GM06990 (cell line): ENCODE data around the gene NKAIN1.

Source experiments
- DNase-seq: peaks from one replicate; pipeline ENCODE4 v3.0.0-alpha.2; 2011; ENCODE audit not compliant: insufficient read length; ENCODE audit errors: extremely low read depth
- H3K27me3 ChIP-seq: replicated peaks from 2 replicates; pipeline ENCODE4 v1.6.0; 2011; ENCODE audit warnings: low read length; ENCODE audit not compliant: control insufficient read depth, insufficient read depth
- H3K36me3 ChIP-seq: 2 replicates; pipeline ENCODE4 v1.5.1; 2011; ENCODE audit warnings: low read length; ENCODE audit not compliant: control insufficient read depth, insufficient read depth
- H3K4me3 ChIP-seq: replicated peaks from 2 replicates; pipeline ENCODE4 v1.5.1; 2011; ENCODE audit warnings: low read depth, mild to moderate bottlenecking, control low read depth, low read length
- TF ChIP-seq, protein P1 (sequence below): IDR thresholded peaks from 2 replicates; pipeline ENCODE4 v1.5.1; 2011; ENCODE audit warnings: low read length, control low read depth, mild to moderate bottlenecking, inconsistent platforms; ENCODE audit not compliant: insufficient read depth, poor library complexity, severe bottlenecking

Gene NKAIN1

DNA sequence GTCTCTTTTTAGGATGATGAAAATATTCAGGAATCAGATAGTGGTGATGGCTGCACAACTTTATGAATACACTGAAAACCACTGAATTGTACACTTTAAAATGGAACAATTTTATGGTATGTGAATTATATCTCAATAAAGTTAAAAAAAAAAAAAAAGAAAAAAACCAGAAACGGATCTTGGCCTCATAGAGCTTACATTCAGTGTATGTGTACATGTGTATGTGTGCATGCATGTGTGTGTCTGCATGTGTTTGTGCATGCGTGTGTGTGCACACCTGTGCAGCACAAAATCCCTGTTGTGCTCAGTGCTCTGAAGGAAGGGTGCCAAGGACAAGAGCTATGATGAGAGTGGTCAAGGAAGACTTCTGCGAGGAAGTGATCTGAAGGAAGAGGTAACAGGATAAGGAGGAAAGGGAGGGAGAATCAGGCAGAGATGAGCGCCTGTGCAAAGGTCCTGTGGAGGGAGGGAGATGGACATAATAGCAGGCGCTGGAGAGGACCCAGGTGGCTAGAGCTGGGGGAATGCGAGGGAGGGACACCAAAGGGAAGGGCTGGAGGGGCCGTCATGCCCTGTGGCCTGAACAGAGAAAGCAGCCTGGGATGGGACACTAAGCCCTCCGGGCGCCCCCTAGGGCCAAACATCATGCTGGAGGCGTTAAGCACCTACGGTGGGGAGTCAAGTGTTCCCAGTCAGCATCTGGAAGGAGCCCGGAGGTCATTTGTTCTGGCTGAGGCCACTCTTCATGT is 25.2 kb downstream of the NKAIN1 start:
- TF ChIP-seq, protein P1, sequence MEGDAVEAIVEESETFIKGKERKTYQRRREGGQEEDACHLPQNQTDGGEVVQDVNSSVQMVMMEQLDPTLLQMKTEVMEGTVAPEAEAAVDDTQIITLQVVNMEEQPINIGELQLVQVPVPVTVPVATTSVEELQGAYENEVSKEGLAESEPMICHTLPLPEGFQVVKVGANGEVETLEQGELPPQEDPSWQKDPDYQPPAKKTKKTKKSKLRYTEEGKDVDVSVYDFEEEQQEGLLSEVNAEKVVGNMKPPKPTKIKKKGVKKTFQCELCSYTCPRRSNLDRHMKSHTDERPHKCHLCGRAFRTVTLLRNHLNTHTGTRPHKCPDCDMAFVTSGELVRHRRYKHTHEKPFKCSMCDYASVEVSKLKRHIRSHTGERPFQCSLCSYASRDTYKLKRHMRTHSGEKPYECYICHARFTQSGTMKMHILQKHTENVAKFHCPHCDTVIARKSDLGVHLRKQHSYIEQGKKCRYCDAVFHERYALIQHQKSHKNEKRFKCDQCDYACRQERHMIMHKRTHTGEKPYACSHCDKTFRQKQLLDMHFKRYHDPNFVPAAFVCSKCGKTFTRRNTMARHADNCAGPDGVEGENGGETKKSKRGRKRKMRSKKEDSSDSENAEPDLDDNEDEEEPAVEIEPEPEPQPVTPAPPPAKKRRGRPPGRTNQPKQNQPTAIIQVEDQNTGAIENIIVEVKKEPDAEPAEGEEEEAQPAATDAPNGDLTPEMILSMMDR = peak; percentile 35
- no peaks in the 10 kb centered on the region for H3K36me3 ChIP-seq
- no peaks in the 10 kb centered on the region; the same call in 1 of the 2 replicates for H3K27me3 ChIP-seq
- no peak for DNase-seq
- H3K4me3 ChIP-seq = no peak overlapping the region

DNA sequence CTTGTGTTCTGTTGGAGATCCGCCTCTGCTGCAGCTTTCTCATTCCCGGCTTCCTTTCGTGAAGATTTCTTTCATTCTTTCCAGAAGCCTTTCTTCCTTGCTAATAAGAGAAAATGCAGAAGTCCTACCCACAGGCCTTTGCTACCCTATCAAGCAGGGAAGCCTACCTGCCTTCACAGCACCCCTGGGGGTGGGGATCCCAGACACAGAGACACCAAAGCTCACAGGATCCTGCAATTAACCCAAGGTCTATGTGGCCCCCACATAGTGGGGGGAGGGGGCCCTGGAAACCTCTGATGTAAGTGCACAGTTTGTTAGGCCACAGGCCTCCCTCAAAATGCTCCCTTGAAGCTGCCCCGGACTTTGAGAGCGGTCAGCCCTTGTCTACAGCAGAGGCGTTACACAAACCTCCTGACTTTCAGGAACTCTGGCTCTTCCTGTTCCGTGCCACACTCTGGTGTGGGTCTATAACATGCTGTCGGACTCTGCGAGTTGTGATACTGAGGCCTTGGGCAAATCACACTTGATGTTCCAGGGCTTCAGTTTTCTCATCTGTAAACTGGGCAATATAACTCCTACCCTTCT is 31.2 kb downstream of the NKAIN1 start:
- Histone ChIP-seq H3K4me3 (no peak overlapping the region), H3K27me3 (no peaks in the 10 kb centered on the region; the same call in 1 of the 2 replicates), H3K36me3 (no peaks in the 10 kb centered on the region)
- TF ChIP-seq, protein P1 = no peak
- no peak for DNase-seq

DNA sequence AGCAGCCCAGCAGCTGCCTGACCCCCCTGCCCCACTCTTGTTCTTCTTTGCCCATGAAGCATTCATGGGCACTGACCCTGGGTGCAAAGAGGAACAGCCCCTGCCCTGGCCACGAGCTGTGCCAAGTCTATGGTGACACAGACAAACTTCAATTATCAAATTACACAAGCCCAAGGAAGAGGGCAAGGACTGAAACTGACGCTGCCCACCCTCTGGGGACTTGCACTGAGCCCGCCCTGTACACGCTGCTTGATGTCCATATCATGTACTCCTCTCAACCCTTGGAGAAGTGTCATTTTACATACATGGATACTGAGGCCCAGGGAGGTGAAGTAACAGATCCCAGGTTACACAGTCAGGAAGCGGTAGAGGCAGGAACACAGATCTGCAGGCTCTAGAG is 32.1 kb downstream of the NKAIN1 start:
- no peaks in the 10 kb centered on the region; the same call in 1 of the 2 replicates for H3K27me3 ChIP-seq
- TF ChIP-seq, protein P1 = no peak
- H3K36me3 ChIP-seq = no peaks in the 10 kb centered on the region
- no peak overlapping the region for H3K4me3 ChIP-seq
- no peak for DNase-seq

DNA sequence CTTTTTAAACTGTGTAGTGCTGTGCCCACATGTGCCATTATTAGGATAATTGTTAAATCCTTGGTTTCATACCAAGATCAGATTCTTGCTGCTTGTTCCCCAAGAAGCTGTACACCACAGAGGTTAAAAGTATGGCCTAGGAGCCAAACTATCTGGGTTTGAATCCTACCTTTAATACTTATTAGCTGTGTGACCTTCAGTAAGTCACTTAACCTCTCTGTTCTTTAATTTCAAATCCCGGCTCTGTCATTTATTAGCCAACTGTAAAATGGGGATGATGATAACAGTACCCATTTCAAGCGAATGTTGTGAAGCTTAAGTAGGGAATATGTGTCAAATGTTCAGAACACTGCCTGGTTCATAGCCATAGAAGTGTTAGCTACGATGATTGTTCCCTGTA is 32.6 kb downstream of the NKAIN1 start:
- H3K36me3 ChIP-seq = no peaks in the 10 kb centered on the region
- no peak overlapping the region for H3K4me3 ChIP-seq
- no peaks in the 10 kb centered on the region; the same call in 1 of the 2 replicates for H3K27me3 ChIP-seq
- TF ChIP-seq, protein P1 = no peak
- DNase-seq = no peak

DNA sequence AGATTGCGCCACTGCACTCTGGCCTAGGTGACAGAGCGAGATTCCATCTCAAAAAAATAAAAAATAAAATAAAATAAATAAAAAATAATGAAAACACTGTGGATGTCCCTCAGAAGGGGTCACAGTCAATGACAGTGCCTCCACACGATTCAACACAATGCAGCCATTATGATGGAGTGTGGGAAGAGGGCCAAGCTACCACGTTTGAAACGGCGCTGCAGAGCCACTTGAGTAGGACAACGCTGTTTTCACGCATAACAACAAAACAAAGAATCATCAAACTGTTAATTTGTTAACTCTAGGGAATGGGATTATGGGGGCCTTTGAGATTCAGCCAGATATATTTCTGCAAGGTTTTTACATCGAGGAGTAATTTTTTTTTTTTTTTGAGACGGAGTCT is 36.5 kb downstream of the NKAIN1 start:
- H3K27me3 ChIP-seq = no peaks in the 10 kb centered on the region; the same call in none of the 2 replicates
- H3K4me3 ChIP-seq = no peak overlapping the region
- DNase-seq = no peak
- TF ChIP-seq, protein P1 = no peak
- H3K36me3 ChIP-seq = no peaks in the 10 kb centered on the region
